Retinal pigment epithelial cell (primary cell): ENCODE results near the gene GLIPR1L2.
"Not testable (repeated sequence)": the region's sequence is repeated elsewhere in the genome, so short reads cannot be mapped to it uniquely, and the experiment has no call there.

Experiments used
- DNase-seq: peaks from one replicate; pipeline ENCODE4 v3.0.0-alpha.2; 2010; ENCODE audit warnings: low read depth
- H3K4me3 ChIP-seq: 2 replicates; pipeline ENCODE4 v1.5.1; 2011; ENCODE audit warnings: mild to moderate bottlenecking, low read length, control low read depth, moderate library complexity
- CTCF ChIP-seq: conservative IDR thresholded peaks from 2 replicates; pipeline ENCODE4 v1.5.1; 2011; ENCODE audit warnings: low read depth, low read length, control low read depth, inconsistent platforms

The GLIPR1L2 gene

GRCh38 chr12:75443709-75444108 lies 52.8 kb downstream of the GLIPR1L2 start:
- no peak overlapping the region for H3K4me3 ChIP-seq
- DNase-seq = no peak
- no peak for TF ChIP-seq CTCF

- no peak for TF ChIP-seq CTCF
- DNase-seq = no peak
- no peak overlapping the region for H3K4me3 ChIP-seq
Observed at GRCh38 chr12:75444429-75445136, 53.7 kb downstream of the GLIPR1L2 start.

GRCh38 chr12:75445137-75445507 lies 54.2 kb downstream of the GLIPR1L2 start:
- DNase-seq = not testable (repeated sequence)

GRCh38 chr12:75446857-75447256 lies 56.0 kb downstream of the GLIPR1L2 start:
- peak; percentile 48 for DNase-seq
- H3K4me3 ChIP-seq = no peak overlapping the region
- no peak for TF ChIP-seq CTCF

More at GRCh38 chr12:75445137-75445507, 54.2 kb downstream of the GLIPR1L2 start:
- not testable (repeated sequence) for H3K4me3 ChIP-seq

GRCh38 chr12:75447691-75448393 lies 57.0 kb downstream of the GLIPR1L2 start:
- DNase-seq = no peak

GRCh38 chr12:75452675-75453330 lies 61.9 kb downstream of the GLIPR1L2 start:
- no peak for TF ChIP-seq CTCF
- H3K4me3 ChIP-seq = no peak overlapping the region
- peak; percentile 20 for DNase-seq

More at GRCh38 chr12:75447691-75448393, 57.0 kb downstream of the GLIPR1L2 start:
- H3K4me3 ChIP-seq = no peak overlapping the region
- no peak for TF ChIP-seq CTCF

- DNase-seq = no peak
- H3K4me3 ChIP-seq = no peak overlapping the region
- TF ChIP-seq CTCF = no peak
Observed at GRCh38 chr12:75455839-75456238, 65.0 kb downstream of the GLIPR1L2 start.
